AG09319 (cell line): Measurements from ENCODE around the gene CADM2.

Experiments
- DNase-seq: peaks from one replicate; pipeline ENCODE4 v3.0.0-alpha.2; 2010; ENCODE audit warnings: low read depth; ENCODE audit errors: extremely low read depth
- TF ChIP-seq, protein P1 (sequence below): IDR thresholded peaks from 2 replicates; pipeline ENCODE4 v1.5.1; 2011; ENCODE audit warnings: low read depth, mild to moderate bottlenecking, inconsistent platforms, low read length, moderate library complexity

Gene CADM2

DNA sequence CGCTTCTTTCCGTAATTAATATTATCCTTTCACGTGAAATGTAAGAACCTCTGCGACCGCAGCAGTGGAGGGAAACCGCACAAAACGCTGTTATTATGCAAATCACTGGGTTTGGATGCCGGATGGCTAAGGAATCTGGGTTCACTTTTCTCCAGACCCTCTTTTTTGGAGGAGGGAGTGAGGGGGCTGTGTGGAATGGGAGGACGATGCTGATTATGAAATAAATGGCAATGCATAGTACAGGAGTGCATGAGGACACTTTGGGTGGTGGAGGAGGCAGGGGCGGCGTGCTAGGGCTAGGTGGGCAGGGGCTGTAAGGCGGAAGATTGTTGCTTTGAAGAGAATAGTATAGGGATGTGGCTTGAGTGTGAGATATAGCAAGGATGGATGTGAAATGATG, 1.8 kb downstream of the CADM2 start:
- TF ChIP-seq, protein P1, sequence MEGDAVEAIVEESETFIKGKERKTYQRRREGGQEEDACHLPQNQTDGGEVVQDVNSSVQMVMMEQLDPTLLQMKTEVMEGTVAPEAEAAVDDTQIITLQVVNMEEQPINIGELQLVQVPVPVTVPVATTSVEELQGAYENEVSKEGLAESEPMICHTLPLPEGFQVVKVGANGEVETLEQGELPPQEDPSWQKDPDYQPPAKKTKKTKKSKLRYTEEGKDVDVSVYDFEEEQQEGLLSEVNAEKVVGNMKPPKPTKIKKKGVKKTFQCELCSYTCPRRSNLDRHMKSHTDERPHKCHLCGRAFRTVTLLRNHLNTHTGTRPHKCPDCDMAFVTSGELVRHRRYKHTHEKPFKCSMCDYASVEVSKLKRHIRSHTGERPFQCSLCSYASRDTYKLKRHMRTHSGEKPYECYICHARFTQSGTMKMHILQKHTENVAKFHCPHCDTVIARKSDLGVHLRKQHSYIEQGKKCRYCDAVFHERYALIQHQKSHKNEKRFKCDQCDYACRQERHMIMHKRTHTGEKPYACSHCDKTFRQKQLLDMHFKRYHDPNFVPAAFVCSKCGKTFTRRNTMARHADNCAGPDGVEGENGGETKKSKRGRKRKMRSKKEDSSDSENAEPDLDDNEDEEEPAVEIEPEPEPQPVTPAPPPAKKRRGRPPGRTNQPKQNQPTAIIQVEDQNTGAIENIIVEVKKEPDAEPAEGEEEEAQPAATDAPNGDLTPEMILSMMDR = no peak
- no peak for DNase-seq

- no peak for DNase-seq
- TF ChIP-seq, protein P1 = no peak
Observed at GRCh38 chr3:84961011-84961410, 2.2 kb downstream of the CADM2 start.

DNA sequence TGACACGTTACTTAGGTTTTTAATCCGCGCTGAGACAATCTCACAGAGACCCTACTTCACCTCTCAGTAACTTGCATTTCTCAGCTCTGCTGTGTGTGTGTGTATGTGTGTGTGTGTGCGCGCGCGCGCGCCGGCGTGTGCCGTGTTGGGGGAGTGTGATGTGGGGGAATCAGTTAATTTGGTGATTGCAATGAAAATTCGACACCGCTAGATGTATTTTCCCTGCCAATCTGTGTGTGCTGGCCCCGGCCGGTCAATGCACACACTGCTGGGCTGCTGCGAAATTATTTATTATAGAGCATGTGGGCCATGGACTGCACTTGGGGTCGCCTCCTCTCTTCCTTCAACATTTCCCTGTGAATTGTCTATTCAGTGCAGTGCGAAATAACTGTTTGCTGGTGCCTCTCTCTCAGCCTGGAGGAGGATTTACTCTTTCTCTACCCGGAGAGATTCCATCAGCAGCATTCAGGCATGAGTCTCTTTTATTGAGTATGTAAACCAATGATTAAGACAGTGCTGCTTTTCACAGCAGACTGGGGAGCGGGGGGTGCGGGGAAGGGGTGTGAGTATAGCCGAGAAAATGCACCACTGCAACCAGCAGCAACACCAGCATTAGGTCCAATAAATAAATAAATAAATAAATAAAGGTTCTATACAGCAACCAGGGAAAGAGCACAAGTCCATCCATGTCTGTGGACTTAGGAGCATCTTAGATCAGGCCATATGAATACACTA, 2.9 kb downstream of the CADM2 start:
- DNase-seq = no peak
- TF ChIP-seq, protein P1 = no peak

DNA sequence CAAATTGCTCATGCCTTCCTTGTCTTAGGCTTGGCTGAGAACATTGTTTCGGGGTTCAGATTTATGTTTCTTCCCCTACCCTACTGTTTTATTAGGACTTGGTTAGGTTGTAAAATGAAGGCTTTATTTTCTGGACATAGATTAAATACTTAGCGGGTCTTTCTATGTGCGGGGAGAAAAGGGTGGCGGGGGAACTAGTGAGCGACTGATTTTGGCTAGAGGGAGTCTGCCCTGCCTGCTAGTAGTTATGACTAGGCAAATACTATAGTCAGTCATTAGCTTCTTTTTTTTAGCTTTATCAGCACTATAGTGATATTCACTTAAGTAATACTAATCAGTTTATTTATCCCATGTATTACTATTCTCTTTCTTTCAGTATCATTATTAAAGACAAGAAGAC, 3.6 kb downstream of the CADM2 start:
- DNase-seq = no peak
- TF ChIP-seq, protein P1 = no peak

GRCh38 chr3:84963137-84963536, 4.3 kb downstream of the CADM2 start:
- TF ChIP-seq, protein P1 = no peak
- no peak for DNase-seq

GRCh38 chr3:84965141-84965540, 6.4 kb downstream of the CADM2 start:
- DNase-seq = no peak
- TF ChIP-seq, protein P1 = no peak

DNA sequence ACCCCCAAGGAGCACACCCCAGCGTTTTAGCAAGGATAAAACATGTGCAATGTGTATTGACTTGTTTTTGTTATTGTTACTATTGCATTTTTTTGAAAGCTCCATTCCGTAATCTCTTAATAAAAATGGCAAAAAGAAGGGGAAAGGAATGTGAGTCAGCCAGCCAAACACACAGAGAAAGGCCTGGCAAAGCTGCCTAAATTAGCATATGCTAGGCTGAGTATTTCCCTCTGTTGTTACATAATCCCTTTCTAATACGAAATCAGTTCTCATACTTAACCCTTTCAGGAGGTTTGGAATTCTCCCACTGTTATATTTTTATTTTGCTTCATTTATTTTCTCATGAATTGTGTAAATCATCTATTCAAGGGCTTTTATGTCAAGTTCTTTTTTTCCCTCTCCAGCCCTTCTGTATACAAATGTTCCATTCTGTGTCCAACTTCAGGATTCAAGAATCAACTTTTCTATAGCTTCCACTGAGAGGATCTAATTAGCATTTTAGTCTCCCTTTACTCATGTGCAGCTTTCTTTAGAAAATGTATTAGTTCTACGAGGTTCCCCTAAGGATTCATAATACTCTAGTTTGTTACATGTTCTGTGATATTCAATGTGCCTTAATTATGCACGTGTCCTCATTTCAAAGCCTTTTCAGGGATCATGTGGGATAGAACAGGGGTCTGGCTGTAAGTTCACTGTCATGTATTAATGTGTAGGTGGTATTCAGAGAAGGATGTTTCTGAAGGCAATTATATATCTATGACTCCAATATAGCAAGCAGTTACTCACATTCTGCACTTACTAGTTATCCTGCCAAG, 9.2 kb downstream of the CADM2 start:
- no peak for DNase-seq
- TF ChIP-seq, protein P1 = no peak
